Fibroblast of villous mesenchyme (primary cell): ENCODE data around the gene FN1. TPM values are rescaled to one million over a fixed set of nuclear protein-coding genes. Genes with fewer than 3 reads are reported as not detected.
A peak's percentile ranks its signal among the peaks of the same experiment; 100 is the strongest.

Source experiments
- DNase-seq: peaks from one replicate; pipeline ENCODE4 v3.0.0-alpha.2; 2010; ENCODE audit warnings: low read depth
- H3K4me3 ChIP-seq: 2 replicates; pipeline ENCODE4 v1.5.1; 2011; ENCODE audit warnings: low read depth, mild to moderate bottlenecking, low read length
- total RNA-seq: library from RNA; depleted of rRNA; stranded (reverse); fragments of >200 nt; gene quantifications from 2 replicates; pipeline ENCODE4 v1.2.3, GENCODE V29; 2012
- TF ChIP-seq, protein P1 (sequence below): IDR thresholded peaks from 2 replicates; pipeline ENCODE4 v1.5.1; 2012; ENCODE audit warnings: low read depth, mild to moderate bottlenecking, low read length; ENCODE audit not compliant: insufficient read depth

The FN1 gene
- total RNA-seq, 1 donor, result 1,807 TPM

DNA sequence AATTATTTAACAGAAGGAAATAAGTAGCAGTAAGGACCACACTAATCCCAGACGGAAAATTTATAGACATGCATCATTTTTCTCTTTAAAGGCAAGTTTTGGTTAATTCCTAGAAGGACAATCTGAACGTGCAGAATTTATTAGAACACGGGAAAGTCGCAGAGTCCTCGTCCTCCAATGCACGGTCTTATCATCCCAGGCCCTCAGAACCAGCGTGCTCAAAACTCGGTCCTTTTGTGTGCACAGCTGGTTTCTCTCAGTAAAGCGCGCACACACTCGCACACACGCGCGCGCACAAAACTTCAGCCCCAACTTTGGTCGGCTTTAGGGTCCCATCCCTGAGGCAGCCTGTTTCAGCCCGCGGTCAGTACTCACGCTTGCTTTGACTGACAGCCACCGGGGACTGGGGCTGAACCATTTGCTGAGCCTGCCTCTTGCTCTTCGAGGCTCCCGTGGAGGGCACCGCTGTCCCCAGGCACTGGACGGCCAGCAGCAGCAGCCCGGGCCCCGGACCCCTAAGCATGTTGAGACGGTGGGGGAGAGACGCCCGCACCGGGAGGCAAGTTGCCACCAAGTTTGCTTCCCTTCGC lies 493 bp downstream of the FN1 start:
- H3K4me3 ChIP-seq, result peak overlapping the region; percentile 90
- TF ChIP-seq, protein P1, sequence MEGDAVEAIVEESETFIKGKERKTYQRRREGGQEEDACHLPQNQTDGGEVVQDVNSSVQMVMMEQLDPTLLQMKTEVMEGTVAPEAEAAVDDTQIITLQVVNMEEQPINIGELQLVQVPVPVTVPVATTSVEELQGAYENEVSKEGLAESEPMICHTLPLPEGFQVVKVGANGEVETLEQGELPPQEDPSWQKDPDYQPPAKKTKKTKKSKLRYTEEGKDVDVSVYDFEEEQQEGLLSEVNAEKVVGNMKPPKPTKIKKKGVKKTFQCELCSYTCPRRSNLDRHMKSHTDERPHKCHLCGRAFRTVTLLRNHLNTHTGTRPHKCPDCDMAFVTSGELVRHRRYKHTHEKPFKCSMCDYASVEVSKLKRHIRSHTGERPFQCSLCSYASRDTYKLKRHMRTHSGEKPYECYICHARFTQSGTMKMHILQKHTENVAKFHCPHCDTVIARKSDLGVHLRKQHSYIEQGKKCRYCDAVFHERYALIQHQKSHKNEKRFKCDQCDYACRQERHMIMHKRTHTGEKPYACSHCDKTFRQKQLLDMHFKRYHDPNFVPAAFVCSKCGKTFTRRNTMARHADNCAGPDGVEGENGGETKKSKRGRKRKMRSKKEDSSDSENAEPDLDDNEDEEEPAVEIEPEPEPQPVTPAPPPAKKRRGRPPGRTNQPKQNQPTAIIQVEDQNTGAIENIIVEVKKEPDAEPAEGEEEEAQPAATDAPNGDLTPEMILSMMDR, result no peak
- DNase-seq, result peak; percentile 36

DNA sequence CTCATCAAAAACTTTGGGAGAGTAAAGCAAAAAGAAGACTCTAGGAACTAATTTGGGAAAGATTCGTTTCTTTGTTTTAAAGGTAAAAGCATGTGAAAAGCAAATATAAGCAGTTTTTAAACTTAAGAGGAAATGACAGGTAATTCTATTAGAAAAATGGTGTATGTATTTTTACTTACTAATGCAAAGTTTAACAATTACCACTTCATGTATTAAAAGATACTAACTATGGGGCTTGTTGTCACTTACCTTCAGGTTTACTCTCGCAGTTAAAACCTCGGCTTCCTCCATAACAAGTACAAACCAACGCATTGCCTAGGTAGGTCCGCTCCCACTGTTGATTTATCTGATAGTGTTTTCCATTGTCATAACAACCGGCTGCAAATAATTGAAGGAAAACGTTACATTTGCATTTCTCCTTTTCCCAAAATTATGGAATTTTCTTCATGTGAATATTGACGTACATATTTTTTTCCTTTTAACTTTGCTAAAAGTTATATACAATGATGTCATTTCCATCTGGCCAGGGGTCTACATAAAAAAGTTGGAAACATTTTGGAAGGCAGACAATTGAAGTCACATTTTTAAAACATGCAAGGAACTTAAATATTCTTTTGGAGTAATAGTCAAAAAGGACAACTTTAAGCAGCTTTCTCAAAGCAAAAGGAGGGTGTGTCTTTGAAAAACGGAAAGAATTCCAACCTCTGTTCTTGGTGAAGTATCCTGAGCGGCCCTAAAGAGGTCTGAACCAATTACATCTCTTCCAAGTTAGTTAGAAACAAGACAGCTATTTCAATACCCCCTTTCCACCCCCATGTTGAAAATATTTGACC lies 1.2 kb downstream of the FN1 start:
- TF ChIP-seq, protein P1, result no peak
- H3K4me3 ChIP-seq, result peak overlapping the region; percentile 90
- peak; percentile 42 for DNase-seq

DNA sequence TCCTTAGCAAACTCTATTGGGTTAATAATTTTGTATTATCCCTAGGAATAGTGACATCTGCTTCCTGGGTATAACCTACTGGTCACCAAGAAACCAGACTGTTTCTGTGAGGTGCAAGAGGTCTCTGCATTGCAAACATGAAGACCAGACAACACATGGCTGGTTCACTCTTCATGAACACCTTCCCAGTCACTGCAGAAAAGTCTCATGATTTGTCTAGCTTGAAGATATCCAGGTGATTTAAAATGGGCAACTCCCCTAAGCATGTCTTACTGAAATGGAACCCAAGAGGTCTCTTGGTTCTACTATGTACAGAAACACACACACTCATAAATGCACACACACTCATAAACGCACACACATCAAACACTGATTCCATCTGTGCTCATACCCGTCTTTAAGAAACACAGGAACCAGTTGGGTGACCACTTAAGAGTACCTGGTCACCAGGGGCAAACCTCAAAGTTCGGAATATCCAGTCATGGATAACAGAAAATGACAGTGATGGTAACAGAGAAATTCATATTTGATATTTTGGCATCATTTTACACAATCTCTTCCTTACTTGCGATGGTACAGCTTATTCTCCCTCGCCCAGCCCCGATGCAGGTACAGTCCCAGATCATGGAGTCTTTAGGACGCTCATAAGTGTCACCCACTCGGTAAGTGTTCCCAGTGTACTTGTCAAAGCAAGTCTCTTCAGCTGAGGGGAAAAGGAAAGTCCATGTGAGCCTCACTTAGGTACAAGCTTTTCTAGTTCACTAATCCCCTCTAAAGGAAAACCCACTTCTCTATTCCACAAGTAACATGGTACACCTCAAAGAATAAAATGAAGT lies 2.9 kb downstream of the FN1 start:
- peak; percentile 42 for DNase-seq

DNA sequence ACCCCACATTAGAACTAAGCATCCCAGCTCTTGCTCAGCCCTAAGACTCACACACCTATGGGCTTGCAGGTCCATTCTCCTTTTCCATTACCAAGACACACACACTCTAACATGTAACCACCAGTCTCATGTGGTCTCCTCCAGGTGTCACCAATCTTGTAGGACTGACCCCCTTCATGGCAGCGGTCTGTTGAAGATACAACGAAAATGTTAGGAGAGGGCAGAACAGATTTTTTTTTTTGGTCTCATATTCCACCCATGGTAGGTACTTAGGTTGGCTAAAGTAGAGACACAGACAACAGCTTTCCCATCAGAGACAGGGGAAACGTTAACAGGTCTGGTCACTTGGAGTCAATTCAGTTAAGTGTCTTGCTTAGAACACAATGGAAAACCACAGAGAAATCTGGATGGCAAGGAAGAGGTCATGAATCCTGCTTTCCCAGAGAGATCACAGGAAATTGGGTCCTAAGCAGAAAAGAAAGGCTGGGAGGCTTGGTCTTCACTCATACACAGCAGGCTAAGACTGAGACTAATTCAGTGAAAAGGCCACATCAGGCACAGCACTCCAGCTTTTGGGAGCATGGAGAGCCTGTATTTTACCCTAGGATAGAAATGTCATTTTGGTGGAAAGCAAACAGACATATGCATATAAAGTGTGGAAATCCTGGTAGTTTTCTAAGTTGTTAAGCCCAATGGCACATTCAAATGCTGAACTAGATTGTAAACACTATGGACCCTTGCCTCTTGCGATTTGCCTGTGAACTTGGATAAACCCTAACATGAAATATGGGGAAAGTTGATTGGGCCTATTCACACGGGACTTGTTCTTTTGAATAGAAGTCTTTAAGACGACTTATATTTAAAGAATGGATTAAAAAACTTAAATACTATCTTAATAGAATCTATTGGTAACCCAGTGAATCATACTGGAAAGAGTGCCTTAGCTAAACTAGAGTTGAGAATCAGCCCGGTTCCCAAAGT lies 3.8 kb downstream of the FN1 start:
- peak; percentile 42 for DNase-seq
- TF ChIP-seq, protein P1, result no peak
- peak overlapping the region; percentile 90 for H3K4me3 ChIP-seq

More for the DNA sequence above, 2.9 kb downstream of the FN1 start:
- TF ChIP-seq, protein P1, result no peak
- peak overlapping the region; percentile 90 for H3K4me3 ChIP-seq

DNA sequence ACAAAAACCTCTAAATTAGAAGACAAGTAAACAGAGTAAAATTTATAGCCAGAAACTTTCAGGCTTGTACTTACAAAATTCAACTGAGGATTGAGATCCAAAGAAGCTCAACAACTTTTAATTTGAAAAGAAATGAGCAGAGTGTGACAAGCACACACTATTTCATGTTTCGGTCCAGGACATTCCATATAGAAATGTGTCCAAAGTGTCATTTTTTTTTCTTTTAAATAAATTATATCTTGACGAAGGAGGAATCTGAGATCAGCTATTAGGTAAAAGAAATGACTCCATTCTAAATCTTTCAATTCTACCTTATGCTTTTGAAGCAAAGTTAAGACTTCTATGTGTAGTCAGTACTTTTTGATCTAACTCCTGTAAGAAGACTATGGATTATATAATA lies 4.6 kb downstream of the FN1 start:
- peak overlapping the region; percentile 90 for H3K4me3 ChIP-seq
- DNase-seq, result peak; percentile 7
- TF ChIP-seq, protein P1, result no peak

DNA sequence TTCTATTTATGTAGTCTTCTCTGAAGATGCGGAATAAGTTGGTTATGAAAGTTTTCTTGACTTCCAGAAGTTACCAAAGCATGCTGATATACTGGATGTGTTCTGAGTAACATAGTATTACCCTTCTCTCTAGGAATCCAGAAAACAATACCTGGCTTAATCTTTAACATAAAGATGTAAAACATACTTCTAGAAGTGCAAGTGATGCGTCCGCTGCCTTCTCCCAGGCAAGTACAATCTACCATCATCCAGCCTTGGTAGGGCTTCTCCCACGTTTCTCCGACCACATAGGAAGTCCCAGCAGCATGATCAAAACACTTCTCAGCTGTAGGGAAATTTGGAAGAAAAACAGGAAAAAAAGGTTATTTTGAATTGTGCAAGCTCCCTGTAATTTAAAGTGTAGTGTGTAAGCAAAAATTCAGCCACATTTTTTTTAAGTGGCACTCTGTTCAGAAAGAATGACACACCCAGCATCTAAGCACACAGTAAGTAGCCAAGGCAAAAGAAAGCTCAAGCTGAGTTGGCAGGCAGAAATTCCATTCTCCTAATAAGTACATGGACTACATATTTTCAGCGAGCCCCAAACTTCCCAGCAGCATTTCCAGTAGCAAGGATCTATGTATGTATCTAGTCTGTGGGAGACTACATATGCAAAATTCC lies 5.2 kb downstream of the FN1 start:
- peak; percentile 63 for DNase-seq
- peak overlapping the region; percentile 90 for H3K4me3 ChIP-seq
- TF ChIP-seq, protein P1, result no peak
